BJ (cell line): ENCODE data around the gene UBXN6. TPM values are rescaled to one million over a fixed set of nuclear protein-coding genes. Genes with fewer than 3 reads are reported as not detected.

Source experiments
- CTCF ChIA-PET: fragments of 350-600 bp; formaldehyde crosslinking; extraction: SDS; loops from one replicate; lab custom pipeline; 2021; ENCODE audit warnings: antibody characterized with exemption, inconsistent platforms; lab: Yijun Ruan, JAX
- POLR2A ChIA-PET: fragments of 300-600 bp; sonication (Branson Sonifier 250); formaldehyde crosslinking; extraction: SDS; loops from one replicate; lab custom pipeline; 2021; ENCODE audit warnings: antibody characterized with exemption; lab: Charles Lee
- DNase-seq: peaks from one replicate; pipeline ENCODE4 v3.0.0-alpha.2; 2011; ENCODE audit warnings: low read depth
- H3K27me3 ChIP-seq: 2 replicates; pipeline ENCODE4 v1.6.0; 2011; ENCODE audit warnings: low read length; ENCODE audit not compliant: control insufficient read depth, insufficient read depth
- H3K36me3 ChIP-seq: 2 replicates; pipeline ENCODE4 v1.5.1; 2011; ENCODE audit warnings: low read length; ENCODE audit not compliant: control insufficient read depth, insufficient read depth
- H3K4me3 ChIP-seq: 2 replicates; pipeline ENCODE4 v1.5.1; 2011; ENCODE audit warnings: low read depth, mild to moderate bottlenecking, control low read depth, low read length
- polyA minus RNA-seq: library from RNA; depleted of rRNA, polyadenylated mRNA; stranded (reverse); fragments of >200 nt; gene quantifications from 2 replicates; pipeline ENCODE4 v1.2.3, GENCODE V29; 2011; rRNA and poly(A)+ RNA removed
- polyA plus RNA-seq: library from polyadenylated mRNA; depleted of rRNA; stranded (reverse); fragments of >200 nt; gene quantifications from 2 replicates; pipeline ENCODE4 v1.2.3, GENCODE V29; 2011; rRNA removed
- TF ChIP-seq, protein P1 (sequence below): IDR thresholded peaks from 2 replicates; pipeline ENCODE4 v1.5.1; 2011; ENCODE audit warnings: low read depth, mild to moderate bottlenecking, control low read depth, inconsistent platforms, low read length, moderate library complexity; ENCODE audit not compliant: insufficient read depth

The UBXN6 gene, protein sequence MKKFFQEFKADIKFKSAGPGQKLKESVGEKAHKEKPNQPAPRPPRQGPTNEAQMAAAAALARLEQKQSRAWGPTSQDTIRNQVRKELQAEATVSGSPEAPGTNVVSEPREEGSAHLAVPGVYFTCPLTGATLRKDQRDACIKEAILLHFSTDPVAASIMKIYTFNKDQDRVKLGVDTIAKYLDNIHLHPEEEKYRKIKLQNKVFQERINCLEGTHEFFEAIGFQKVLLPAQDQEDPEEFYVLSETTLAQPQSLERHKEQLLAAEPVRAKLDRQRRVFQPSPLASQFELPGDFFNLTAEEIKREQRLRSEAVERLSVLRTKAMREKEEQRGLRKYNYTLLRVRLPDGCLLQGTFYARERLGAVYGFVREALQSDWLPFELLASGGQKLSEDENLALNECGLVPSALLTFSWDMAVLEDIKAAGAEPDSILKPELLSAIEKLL
- polyA plus RNA-seq (85.5 and 127 TPM in 2 replicates), polyA minus RNA-seq (52.9 and 76.0 TPM in 2 replicates)

DNA sequence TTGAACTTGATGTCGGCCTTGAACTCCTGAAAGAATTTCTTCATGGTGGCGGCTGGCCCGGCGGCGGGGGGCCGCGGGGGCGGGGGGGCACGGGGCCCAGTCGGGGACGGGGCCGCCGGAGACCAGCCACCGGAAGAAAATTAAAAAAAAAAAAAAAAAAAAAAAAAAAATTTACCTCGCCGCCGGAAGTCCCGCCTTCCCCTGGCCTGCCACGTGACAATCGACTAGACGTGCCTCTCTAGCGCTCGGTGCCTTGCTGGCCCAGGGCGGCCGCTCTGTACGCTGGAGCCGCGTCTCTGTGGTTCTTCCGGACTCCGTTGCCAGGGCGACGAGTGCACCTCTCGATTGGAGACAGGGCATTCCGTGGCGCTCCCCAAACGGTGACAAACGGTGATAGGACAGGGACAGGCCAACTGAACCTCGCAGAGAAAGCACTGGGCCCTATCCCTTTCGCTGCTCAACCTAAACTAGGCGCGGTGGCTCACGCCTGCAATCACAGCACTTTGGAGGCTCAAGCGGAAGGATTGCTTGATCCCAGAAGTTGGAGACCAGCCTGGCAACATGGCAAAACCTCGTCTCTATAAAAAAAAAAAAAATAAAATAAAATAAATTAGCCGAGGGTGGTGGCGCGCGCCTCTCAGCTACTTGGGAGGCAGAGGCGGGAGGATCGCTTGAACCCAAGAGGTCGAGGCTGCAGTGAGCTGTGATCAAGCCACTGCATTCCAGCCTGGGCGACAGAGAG lies at the start of gene UBXN6:
UBXN6 (minus strand) TSS at position 141 of the 742 bp plus-strand sequence; CDS start at position 44, 97 bp downstream.
- POLR2A ChIA-PET: interaction anchor here (1.4 kb wide), 1 partner anchor 14 kb away, joined by 6 read pairs; no protein-coding TSS in a partner anchor

DNA sequence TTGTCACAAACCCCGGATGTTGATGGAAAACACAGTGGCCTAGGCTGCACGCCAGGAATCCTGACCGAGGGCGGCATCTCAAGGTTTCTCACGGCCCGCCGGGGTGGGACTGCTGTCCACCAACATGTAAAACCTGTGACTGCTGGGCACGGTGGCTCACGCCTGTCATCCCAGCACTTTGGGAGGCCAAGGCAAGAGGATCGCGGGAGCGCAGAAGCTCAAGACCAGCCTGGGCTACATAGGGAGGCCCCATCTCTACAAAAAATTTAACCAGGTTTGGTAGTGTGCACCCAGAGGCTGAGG lies 49.5 kb upstream of the UBXN6 start:
- POLR2A ChIA-PET: no interaction called here
- CTCF ChIA-PET: interaction anchor here (2.0 kb wide), 1 partner anchor 17 kb away, joined by 8 read pairs; no protein-coding TSS in a partner anchor
- TF ChIP-seq, protein P1, sequence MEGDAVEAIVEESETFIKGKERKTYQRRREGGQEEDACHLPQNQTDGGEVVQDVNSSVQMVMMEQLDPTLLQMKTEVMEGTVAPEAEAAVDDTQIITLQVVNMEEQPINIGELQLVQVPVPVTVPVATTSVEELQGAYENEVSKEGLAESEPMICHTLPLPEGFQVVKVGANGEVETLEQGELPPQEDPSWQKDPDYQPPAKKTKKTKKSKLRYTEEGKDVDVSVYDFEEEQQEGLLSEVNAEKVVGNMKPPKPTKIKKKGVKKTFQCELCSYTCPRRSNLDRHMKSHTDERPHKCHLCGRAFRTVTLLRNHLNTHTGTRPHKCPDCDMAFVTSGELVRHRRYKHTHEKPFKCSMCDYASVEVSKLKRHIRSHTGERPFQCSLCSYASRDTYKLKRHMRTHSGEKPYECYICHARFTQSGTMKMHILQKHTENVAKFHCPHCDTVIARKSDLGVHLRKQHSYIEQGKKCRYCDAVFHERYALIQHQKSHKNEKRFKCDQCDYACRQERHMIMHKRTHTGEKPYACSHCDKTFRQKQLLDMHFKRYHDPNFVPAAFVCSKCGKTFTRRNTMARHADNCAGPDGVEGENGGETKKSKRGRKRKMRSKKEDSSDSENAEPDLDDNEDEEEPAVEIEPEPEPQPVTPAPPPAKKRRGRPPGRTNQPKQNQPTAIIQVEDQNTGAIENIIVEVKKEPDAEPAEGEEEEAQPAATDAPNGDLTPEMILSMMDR: no peak
- Histone ChIP-seq H3K27me3 (no peaks in the 10 kb centered on the region), H3K4me3 (no peak overlapping the region), H3K36me3 (peaks cover 9% of the 10 kb centered on the region)
- DNase-seq: no peak

More for the DNA sequence above, at the start of gene UBXN6:
- DNase-seq: peak; percentile 72
- peak within 1 kb of the TSS; percentile 74 for H3K4me3 ChIP-seq
- H3K27me3 ChIP-seq: no peaks in the 10 kb centered on the region
- TF ChIP-seq, protein P1: no peak
- CTCF ChIA-PET: interaction anchor here (1.4 kb wide), 1 partner anchor 58 kb away, joined by 4 read pairs; the partner anchor contains the start of gene SH3GL1
- H3K36me3 ChIP-seq: peaks cover 15% of the 10 kb centered on the region

DNA sequence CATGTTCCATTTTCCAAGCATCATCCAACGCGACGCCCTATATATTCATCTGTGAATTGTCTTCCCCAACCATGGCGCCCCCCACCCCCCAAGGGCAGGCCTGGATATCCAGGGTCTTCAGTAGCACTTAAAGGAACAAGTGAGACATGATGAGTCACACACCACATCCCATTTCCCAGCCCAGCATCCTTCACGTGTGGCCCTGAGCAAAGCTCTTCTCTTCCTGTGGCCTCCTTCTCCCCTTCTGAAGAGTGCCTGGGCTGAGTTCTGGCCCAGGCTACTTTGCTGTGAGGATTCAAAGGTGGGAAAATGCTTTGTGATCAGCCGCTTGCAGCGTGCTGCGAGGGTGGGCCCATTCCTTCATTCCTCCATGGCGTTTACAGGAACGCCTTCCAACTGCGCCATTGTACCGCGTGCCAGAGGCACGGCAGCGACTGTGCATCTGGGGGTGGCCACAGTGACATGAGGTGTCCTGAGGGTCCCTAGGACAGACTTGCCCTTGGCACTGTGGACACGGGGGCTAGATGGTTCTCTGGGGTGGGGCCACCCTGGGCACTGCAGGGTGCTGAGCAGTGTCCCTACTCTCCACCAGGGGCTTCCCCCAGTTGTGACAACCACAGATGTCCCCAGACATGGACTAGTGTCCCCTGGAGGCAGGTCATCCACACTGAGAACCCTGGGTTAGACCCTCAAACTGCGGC lies 49.0 kb upstream of the UBXN6 start:
- Histone ChIP-seq H3K4me3 (no peak overlapping the region), H3K27me3 (no peaks in the 10 kb centered on the region), H3K36me3 (peaks cover 11% of the 10 kb centered on the region)
- POLR2A ChIA-PET: interaction anchor here (0.7 kb wide), 1 partner anchor 152 kb away, joined by 15 read pairs; no protein-coding TSS in a partner anchor
- no peak for DNase-seq
- CTCF ChIA-PET: interaction anchor here (2.0 kb wide), 1 partner anchor 17 kb away, joined by 8 read pairs; no protein-coding TSS in a partner anchor
- TF ChIP-seq, protein P1: 0 out of 2 replicates have a peak, but pooled peaks have one; percentile 2

DNA sequence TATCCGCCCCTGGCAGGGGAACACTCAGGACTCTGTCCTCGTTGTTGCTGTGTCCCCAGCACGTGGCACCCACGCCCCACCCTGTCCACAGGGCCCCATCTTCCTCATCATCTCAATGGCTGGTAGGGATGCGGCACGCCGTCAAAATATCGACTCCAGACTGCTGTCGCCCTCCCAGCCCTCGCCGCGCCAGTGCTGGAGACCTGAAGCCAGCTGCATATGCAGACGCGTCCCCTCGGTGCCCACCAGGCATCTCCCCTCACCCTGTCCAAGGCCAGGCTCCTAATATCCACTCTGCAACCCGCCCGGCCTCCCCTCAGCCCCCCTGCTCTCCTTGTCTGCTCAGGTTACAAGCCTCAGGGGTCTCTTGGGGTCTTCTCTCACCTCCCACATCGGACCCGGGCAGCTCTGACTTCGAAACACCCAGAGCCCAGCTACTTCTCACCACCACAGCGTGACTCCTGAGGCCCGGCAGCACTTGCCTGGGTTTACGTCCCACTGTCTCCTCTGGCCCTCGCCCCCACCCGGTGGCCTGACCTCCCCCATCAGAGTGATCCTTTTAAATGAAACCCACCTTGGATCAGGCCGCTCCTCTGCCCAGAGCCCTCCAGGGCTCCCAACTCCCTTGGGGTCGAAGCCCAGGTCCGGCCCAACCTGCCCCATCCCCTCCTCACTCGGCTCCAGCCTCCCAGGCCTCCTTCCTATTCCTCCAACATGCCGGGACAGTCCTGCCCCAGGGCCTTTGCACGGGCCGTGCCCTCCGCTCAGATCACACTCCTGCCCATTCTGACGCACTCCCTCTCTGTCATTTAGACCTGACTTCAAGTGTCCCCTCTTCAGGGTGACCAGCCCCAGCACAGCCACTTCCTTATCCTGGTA lies 48.2 kb upstream of the UBXN6 start:
- Histone ChIP-seq H3K4me3 (no peak overlapping the region), H3K36me3 (peaks cover 15% of the 10 kb centered on the region), H3K27me3 (no peaks in the 10 kb centered on the region)
- no peak for DNase-seq
- ChIA-PET POLR2A (no interaction called here), CTCF (no interaction called here)
- TF ChIP-seq, protein P1: no peak
